ENCODE results near the gene TMEM17. TPM values are rescaled to one million over a fixed set of nuclear protein-coding genes. Genes with fewer than 3 reads are reported as not detected.

The TMEM17 gene
- total RNA-seq, 2 experiments from 2014 or later: not detected

- Histone ChIP-seq H3K4me1 (ENCODE audit: insufficient read depth, low read length) (no peaks in the 10 kb centered on the region), H3K4me3 (ENCODE audit: low read length) (no peak overlapping the region), H3K36me3 (ENCODE audit: insufficient read depth, low read length) (no peaks in the 10 kb centered on the region), H3K27me3 (ENCODE audit: control insufficient read depth in 1 of 2, insufficient read depth in 2 of 2, low read length in 2 of 2) (no peaks in the 10 kb centered on the region), H3K27ac (ENCODE audit: low read depth in 1 of 2, low read length in 2 of 2) (no peak overlapping the region), H3K9me3 (ENCODE audit: control insufficient read depth in 1 of 2, insufficient read depth in 1 of 2, low read length in 2 of 2) (no peaks in the 10 kb centered on the region)
- CTCF ChIA-PET: no interaction called here
- no peak for ATAC-seq (ENCODE audit: poor library complexity)
- no peaks in the 10 kb centered on the region for H3K4me1 Mint-ChIP-seq (ENCODE audit: low read depth)
- H3K27me3 Mint-ChIP-seq: no peaks in the 10 kb centered on the region
- H3K4me3 Mint-ChIP-seq: no peak overlapping the region
- no peak for DNase-seq
- H3K36me3 Mint-ChIP-seq (ENCODE audit: low read depth): no peaks in the 10 kb centered on the region
- no peak overlapping the region for H3K27ac Mint-ChIP-seq
- POLR2A ChIA-PET: no interaction called here
- no peak for TF ChIP-seq CTCF (IDR thresholded peaks at IDR 0.05)
- no peaks in the 10 kb centered on the region for H3K9me3 Mint-ChIP-seq
- intact Hi-C loops (cut with DNase I, micrococcal nuclease): no loop called here
Observed at GRCh38 chr2:62469114-62469513, 36.9 kb downstream of the TMEM17 start.

- no peaks in the 10 kb centered on the region for H3K9me3 Mint-ChIP-seq
- Histone ChIP-seq H3K9me3 (ENCODE audit: control insufficient read depth in 1 of 2, insufficient read depth in 1 of 2, low read length in 2 of 2) (no peaks in the 10 kb centered on the region), H3K4me3 (ENCODE audit: low read length) (no peak overlapping the region), H3K4me1 (ENCODE audit: insufficient read depth, low read length) (no peaks in the 10 kb centered on the region), H3K36me3 (ENCODE audit: insufficient read depth, low read length) (no peaks in the 10 kb centered on the region), H3K27me3 (ENCODE audit: control insufficient read depth in 1 of 2, insufficient read depth in 2 of 2, low read length in 2 of 2) (no peaks in the 10 kb centered on the region), H3K27ac (ENCODE audit: low read depth in 1 of 2, low read length in 2 of 2) (no peak overlapping the region)
- DNase-seq (no peak), ATAC-seq (ENCODE audit: poor library complexity) (no peak)
- no peaks in the 10 kb centered on the region for H3K4me1 Mint-ChIP-seq (ENCODE audit: low read depth)
- H3K27ac Mint-ChIP-seq: no peak overlapping the region
- no peaks in the 10 kb centered on the region for H3K27me3 Mint-ChIP-seq
- ChIA-PET CTCF (no interaction called here), POLR2A (no interaction called here)
- no peaks in the 10 kb centered on the region for H3K36me3 Mint-ChIP-seq (ENCODE audit: low read depth)
- intact Hi-C loops (cut with DNase I, micrococcal nuclease): no loop called here
- no peak overlapping the region for H3K4me3 Mint-ChIP-seq
- no peak for TF ChIP-seq CTCF (IDR thresholded peaks at IDR 0.05)
Observed at GRCh38 chr2:62467475-62468321, 38.3 kb downstream of the TMEM17 start.

- no peak overlapping the region for H3K27ac Mint-ChIP-seq
- H3K36me3 Mint-ChIP-seq (ENCODE audit: low read depth): no peaks in the 10 kb centered on the region
- TF ChIP-seq CTCF (IDR thresholded peaks at IDR 0.05): no peak
- H3K36me3 ChIP-seq (ENCODE audit: insufficient read depth, low read length): no peaks in the 10 kb centered on the region
- intact Hi-C loops (cut with DNase I, micrococcal nuclease): no loop called here
- H3K27me3 Mint-ChIP-seq: no peaks in the 10 kb centered on the region
- DNase-seq (no peak), ATAC-seq (ENCODE audit: poor library complexity) (no peak)
- no peak overlapping the region for H3K4me3 ChIP-seq (ENCODE audit: low read length)
- no peaks in the 10 kb centered on the region for H3K4me1 Mint-ChIP-seq (ENCODE audit: low read depth)
- ChIA-PET CTCF (no interaction called here), POLR2A (no interaction called here)
- H3K27me3 ChIP-seq (ENCODE audit: control insufficient read depth in 1 of 2, insufficient read depth in 2 of 2, low read length in 2 of 2): no peaks in the 10 kb centered on the region
- no peak overlapping the region for H3K4me3 Mint-ChIP-seq
- no peak overlapping the region for H3K27ac ChIP-seq (ENCODE audit: low read depth in 1 of 2, low read length in 2 of 2)
- H3K4me1 ChIP-seq (ENCODE audit: insufficient read depth, low read length): no peaks in the 10 kb centered on the region
- H3K9me3 Mint-ChIP-seq: no peaks in the 10 kb centered on the region
- H3K9me3 ChIP-seq (ENCODE audit: control insufficient read depth in 1 of 2, insufficient read depth in 1 of 2, low read length in 2 of 2): no peaks in the 10 kb centered on the region
Observed at GRCh38 chr2:62467100-62467474, 38.9 kb downstream of the TMEM17 start.

All from CD4-positive, alpha-beta T cell (primary cell).